Loucy (cell line): ENCODE data around the gene VTN.

Experiments used
- CTCF ChIP-seq: fragments of 200-600 bp; sonication (generic); conservative IDR thresholded peaks from 2 replicates; pipeline ENCODE4 v1.5.1; 2014; ENCODE audit warnings: mild to moderate bottlenecking, antibody characterized with exemption, low read length
- EZH2phosphoT487 ChIP-seq: fragments of 200-600 bp; IDR thresholded peaks from 2 replicates; pipeline ENCODE4 v1.6.1; 2018; ENCODE audit warnings: antibody characterized with exemption, mild to moderate bottlenecking, moderate library complexity, borderline replicate concordance

- TF ChIP-seq CTCF, result no peak
- TF ChIP-seq EZH2phosphoT487, result no peak
Observed at GRCh38 chr17:28347261-28347891, 22.7 kb downstream of the VTN start.
